Dendritic cell treated with granulocyte-macrophage colony-stimulating factor and Interleukin-4, amounts not matched to agents 40 ng/mL and 50 ng/mL, for 4 days (primary cell): Measurements from ENCODE around the gene PLXNA2.

Experiments
- H3K27ac Mint-ChIP-seq: one replicate; pipeline ENCODE4 v1.8.0; 2022; ENCODE audit warnings: mild to moderate bottlenecking, mixed read lengths
- H3K27me3 Mint-ChIP-seq: one replicate; pipeline ENCODE4 v1.8.0; 2022; ENCODE audit warnings: mild to moderate bottlenecking, mixed read lengths
- H3K36me3 Mint-ChIP-seq: one replicate; pipeline ENCODE4 v1.8.0; 2022; ENCODE audit warnings: low read depth, mixed read lengths
- H3K4me1 Mint-ChIP-seq: one replicate; pipeline ENCODE4 v1.8.0; 2022; ENCODE audit warnings: low read depth, mixed read lengths
- H3K4me3 Mint-ChIP-seq: one replicate; pipeline ENCODE4 v1.8.0; 2022; ENCODE audit warnings: mild to moderate bottlenecking, moderate library complexity, mixed read lengths
- H3K9me3 Mint-ChIP-seq: one replicate; pipeline ENCODE4 v1.8.0; 2022; ENCODE audit warnings: mixed read lengths
- intact Hi-C: fragments of 100-400 bp; cut with micrococcal nuclease; formaldehyde crosslinking; loops from one replicate; pipeline ENCODE4 v1.15.0; 2022

The PLXNA2 gene

DNA sequence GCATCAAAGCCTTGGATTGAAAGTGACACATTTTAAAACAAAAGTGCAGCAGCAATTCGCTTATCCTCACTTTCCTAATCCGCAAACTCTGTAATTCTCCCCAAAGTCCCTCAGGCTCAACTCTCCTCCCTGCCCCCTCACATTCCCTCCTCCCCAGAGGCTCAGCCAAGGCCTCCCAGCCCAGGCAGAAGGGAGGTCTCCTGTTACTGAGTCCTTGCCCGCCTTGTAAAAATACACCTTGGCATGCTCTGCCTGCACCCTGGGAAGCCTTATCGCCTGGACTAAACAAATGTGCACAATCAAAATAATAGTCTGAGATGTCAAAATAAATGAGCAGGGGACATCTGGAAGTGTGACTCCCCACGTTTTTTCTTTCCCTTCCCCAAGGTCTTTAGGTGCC, 109.7 kb downstream of the PLXNA2 start:
- Mint-ChIP-seq H3K27ac (no peak overlapping the region), H3K4me3 (no peak overlapping the region), H3K4me1 (peaks cover 11% of the 10 kb centered on the region), H3K27me3 (peaks cover 23% of the 10 kb centered on the region), H3K9me3 (no peaks in the 10 kb centered on the region), H3K36me3 (no peaks in the 10 kb centered on the region)
- intact Hi-C loops: no loop called here

DNA sequence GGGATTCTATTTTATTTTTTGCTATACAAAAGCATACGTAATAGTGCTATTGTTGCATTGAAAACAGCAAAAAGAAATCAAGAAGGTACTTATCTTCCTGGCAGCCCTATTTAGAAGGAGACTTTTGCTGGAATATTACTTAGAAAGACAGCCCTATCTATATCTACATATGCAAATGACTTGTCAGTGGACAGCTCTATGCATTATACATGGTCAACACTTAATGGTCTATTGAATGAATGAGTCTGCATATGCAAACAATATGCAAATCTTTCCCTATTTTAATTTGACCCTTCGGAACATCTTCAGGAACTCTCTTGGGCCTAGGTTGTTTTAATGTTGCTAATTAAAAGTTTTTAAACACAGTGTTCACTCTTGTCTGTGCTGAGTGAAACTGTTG, 110.8 kb downstream of the PLXNA2 start:
- no peaks in the 10 kb centered on the region for H3K36me3 Mint-ChIP-seq
- H3K27ac Mint-ChIP-seq: no peak overlapping the region
- H3K4me1 Mint-ChIP-seq: peaks cover 11% of the 10 kb centered on the region
- peaks cover 24% of the 10 kb centered on the region for H3K27me3 Mint-ChIP-seq
- intact Hi-C loops: no loop called here
- no peaks in the 10 kb centered on the region for H3K9me3 Mint-ChIP-seq
- no peak overlapping the region for H3K4me3 Mint-ChIP-seq

DNA sequence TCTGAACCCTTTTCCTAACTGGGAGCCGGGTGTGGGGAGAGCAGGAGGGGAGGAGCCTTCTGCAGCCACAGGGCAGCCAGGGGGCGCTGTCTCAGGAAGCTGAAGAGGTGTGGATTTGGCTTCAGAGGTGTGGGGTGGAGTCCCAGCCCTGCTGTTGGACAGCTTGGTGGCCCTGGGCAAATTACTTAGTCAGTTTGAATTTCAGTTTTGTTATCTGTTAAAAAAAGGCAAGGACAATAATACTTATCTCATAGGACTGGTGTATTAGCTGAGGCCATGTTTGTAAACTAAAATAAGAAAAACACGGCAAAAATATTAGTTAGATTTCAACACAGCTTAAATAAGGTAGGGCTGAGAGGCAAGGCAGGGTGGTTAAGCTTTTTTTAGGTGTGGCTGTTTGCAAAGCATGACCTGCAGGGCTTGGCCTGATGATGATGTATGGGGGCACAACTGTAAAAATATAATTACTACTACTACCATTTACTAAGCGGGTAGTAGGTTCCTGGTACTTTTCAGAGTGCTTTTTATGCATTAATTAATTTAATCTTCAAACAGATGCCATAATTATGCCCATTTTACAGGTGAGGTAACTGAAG, 111.8 kb downstream of the PLXNA2 start:
- Mint-ChIP-seq H3K27ac (no peak overlapping the region), H3K27me3 (peaks cover 26% of the 10 kb centered on the region), H3K4me1 (peaks cover 11% of the 10 kb centered on the region), H3K4me3 (no peak overlapping the region), H3K36me3 (no peaks in the 10 kb centered on the region), H3K9me3 (no peaks in the 10 kb centered on the region)
- intact Hi-C loops: loop anchor here (1.0 kb wide), 1 partner anchor 113 kb away; no protein-coding TSS in a partner anchor

DNA sequence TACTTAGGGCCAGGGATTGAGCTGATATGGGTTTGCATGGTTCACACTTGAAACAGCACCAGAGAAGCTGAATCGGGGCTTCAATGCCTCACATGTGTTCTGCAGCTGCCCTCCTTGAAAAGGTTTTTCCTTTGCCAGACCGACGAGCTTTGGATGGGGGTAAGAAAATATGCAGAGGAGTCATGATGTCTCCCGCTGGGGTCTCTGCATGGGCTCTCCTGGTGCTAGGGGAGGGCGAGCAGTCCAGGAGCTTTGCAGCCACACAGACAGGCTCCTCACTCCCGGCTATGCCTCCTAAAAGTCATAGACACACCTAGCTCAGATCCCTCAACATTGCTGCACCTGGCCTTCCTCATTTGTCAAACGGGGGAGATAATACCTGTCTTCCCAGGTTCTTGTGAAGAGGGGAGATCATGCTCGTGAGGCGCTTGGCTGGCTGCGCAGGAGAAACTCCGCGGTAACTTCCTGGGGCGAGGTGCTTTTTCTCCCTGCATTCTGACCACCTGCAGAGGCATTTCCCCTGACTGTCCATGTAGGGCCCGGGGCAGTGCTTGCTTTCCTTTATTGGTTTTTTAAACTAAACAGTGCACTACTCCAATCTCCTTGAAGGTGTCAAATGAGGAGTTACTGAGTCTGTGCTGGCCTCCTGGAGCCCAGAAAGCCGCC, 112.4 kb downstream of the PLXNA2 start:
- Mint-ChIP-seq H3K27me3 (peaks cover 26% of the 10 kb centered on the region), H3K36me3 (no peaks in the 10 kb centered on the region), H3K4me1 (peaks cover 11% of the 10 kb centered on the region), H3K9me3 (no peaks in the 10 kb centered on the region), H3K4me3 (no peak overlapping the region), H3K27ac (no peak overlapping the region)
- intact Hi-C loops: loop anchor here (1.0 kb wide), 1 partner anchor 114 kb away; no protein-coding TSS in a partner anchor

DNA sequence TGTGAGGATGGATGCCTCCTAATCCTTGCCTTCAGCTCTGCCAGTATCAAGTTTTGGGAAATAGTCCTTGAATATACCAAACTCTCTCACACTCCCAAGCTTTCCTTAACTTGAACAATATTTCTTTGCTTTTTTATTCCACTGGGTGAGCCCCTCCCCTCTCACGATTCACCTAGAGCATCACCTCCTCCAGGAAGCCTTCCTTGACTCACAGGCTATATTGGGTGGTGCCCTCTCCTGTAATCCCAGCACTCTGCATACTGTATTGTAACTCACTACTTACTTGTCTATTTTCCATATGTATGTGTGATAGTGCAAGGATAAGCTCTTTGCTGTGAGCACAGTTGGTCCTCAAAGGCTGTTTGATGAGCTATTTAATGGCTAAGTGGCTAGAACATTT, 114.7 kb downstream of the PLXNA2 start:
- no peaks in the 10 kb centered on the region for H3K36me3 Mint-ChIP-seq
- H3K27me3 Mint-ChIP-seq: peaks cover 26% of the 10 kb centered on the region
- no peak overlapping the region for H3K4me3 Mint-ChIP-seq
- H3K4me1 Mint-ChIP-seq: peaks cover 6% of the 10 kb centered on the region
- intact Hi-C loops: no loop called here
- H3K9me3 Mint-ChIP-seq: no peaks in the 10 kb centered on the region
- no peak overlapping the region for H3K27ac Mint-ChIP-seq

DNA sequence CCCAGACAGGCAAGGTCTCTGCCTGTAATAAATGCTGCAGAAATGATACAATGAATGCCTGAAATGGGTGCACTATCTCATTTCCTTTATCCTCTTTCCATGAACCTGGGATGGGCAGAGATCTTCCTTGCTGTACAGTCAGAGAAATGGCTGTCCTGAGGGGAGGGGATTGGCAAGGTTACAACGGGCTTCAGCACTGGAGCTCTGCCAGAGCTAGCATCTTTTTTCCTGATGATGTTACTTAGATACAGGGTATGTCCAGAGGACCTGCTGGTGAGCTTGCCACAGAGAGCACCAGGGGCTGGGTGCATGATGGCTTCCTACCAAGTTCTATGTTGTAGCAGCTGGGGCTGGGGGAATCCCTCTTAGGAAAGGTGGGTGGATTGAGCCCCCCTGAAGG, 115.1 kb downstream of the PLXNA2 start:
- intact Hi-C loops: no loop called here
- Mint-ChIP-seq H3K4me1 (peaks cover 6% of the 10 kb centered on the region), H3K9me3 (no peaks in the 10 kb centered on the region), H3K27ac (no peak overlapping the region), H3K4me3 (no peak overlapping the region), H3K27me3 (peaks cover 26% of the 10 kb centered on the region), H3K36me3 (no peaks in the 10 kb centered on the region)

DNA sequence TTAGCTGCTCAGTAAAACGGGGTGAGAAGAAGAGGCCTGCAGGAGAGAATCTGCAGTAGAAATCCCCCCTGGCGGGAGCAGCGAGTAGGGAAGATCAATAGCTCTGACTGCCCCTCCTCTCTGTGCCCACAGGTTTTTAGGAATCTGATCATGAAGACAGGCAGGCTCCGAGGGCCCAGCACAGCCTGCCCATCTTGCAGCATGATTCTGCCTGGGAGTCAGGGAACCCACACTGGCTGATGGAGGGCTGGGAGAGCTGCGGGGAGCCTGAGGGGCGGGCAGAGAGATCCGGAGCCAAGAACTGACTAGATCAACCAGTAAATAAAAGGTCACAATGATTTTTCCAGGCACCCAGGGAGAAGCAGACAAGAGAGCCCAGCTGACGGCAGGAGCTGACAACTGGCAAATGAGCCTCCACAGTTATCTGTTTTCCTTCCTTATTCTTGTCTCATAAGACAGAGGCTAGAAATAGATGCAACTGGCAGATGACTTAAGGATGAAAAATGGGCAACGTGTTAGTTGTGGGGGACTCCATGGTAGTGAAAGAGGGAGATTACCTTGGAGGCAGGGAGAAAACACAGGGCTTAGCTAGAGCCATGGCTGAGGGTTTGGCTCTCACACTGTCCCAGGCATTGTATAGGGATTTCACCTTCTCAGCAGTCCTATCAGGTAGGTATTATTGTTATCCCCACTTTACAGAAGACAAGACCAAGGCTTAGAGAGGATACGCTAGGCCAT, 116.2 kb downstream of the PLXNA2 start:
- Mint-ChIP-seq H3K9me3 (no peaks in the 10 kb centered on the region), H3K4me3 (no peak overlapping the region), H3K36me3 (no peaks in the 10 kb centered on the region), H3K4me1 (peaks cover 6% of the 10 kb centered on the region), H3K27me3 (peaks cover 26% of the 10 kb centered on the region), H3K27ac (no peak overlapping the region)
- intact Hi-C loops: no loop called here

DNA sequence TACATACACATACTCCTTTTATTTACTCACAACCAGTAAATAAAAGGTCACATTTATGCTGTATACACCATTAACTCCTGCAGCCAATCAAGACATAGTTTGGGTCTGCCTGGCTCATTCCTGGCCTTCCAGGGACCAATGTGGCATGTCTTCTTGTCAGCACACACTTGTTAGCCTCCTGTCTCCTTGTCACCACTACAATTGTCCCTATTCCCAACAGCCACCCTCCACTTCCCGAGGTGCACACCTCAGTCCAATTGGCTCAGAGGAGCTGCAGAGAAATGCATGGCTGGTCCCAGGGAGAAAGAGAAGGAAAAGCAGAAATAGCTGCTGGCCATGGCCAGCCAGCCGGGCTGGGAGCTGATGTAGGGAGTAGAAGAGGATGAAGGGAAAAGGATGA, 116.9 kb downstream of the PLXNA2 start:
- Mint-ChIP-seq H3K4me3 (no peak overlapping the region), H3K27ac (no peak overlapping the region), H3K9me3 (no peaks in the 10 kb centered on the region), H3K27me3 (peaks cover 26% of the 10 kb centered on the region), H3K36me3 (no peaks in the 10 kb centered on the region), H3K4me1 (peaks cover 6% of the 10 kb centered on the region)
- intact Hi-C loops: no loop called here

DNA sequence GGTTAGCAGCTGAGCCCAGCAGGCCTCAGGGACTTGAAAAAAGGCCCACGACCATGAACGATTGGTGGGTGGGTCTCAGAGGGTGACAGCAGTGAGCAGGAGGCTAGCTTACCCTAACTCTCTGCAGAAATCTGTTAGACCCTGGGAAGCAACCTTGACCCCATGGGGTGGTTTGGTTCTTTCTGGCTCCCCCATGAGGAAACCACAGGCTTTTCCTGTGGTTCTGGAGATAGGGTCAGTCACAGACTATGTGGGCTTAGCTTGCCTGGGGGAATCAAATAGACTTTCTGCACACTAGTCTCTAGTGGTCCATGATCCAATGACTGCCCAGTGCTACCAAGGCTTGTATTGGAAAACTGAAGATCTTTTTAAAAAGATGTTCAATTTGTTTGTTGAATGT, 118.1 kb downstream of the PLXNA2 start:
- Mint-ChIP-seq H3K4me3 (no peak overlapping the region), H3K4me1 (no peaks in the 10 kb centered on the region), H3K9me3 (no peaks in the 10 kb centered on the region), H3K27me3 (peaks cover 15% of the 10 kb centered on the region), H3K27ac (no peak overlapping the region), H3K36me3 (no peaks in the 10 kb centered on the region)
- intact Hi-C loops: no loop called here

DNA sequence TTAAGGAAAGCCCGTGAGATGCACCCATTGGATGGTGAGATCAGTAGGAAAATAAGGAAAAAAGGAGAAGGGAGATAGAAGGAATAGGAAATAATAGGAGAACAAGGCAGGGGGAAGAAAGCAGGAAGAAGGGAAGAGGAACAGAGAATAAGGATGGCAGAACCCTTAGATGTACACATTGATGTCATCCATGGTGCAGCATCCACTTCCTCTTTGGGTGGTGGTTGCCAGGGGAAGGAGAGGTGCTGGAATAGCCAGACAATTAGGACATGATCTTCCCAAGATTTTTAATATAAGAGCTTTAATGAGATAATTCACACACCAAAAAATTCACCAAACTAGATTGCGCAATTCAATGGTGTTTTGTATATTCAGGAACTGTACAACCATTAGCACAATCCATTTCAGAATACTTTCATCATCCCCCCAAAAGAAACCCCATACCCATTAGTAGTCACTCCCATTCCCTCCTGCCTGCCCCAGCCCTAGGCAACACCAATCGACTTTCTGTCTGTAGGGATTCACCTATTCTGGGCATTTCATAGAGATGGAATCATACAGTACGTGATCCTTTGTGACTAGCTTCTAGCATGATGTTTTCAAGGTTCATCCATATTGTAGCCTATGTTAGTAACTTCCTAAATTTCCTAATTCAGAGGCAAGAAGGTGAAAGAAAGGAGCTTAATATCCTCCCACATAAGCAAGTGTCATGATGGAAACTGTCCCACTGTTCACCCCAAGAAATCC, 121.4 kb downstream of the PLXNA2 start:
- Mint-ChIP-seq H3K27me3 (peaks cover under 1% of the 10 kb centered on the region), H3K9me3 (no peaks in the 10 kb centered on the region), H3K27ac (no peak overlapping the region), H3K36me3 (no peaks in the 10 kb centered on the region), H3K4me3 (no peak overlapping the region), H3K4me1 (no peaks in the 10 kb centered on the region)
- intact Hi-C loops: no loop called here

DNA sequence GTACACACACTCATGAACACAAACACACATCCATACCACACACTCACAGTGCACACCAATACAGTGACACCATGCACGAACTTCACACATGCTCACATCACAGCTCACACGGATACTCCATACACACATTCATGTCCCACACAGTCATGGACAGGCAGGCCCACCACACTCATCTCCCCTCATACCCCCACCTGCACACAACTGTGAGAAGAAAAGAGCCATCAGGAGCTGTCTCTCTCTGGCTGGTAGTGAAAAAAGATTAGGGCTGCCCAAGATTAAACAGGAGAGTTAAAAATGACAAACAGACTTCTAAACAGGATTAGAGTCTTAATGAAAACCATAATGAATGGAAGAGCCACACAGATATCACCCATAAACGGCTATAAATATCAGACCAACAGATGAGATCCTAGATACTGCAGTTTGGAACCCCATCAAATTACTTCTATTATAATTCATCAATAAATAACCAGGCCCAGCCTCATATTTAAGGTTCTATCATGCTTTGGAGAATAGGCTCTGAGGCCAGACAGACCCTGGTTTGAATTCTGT, 122.3 kb downstream of the PLXNA2 start:
- Mint-ChIP-seq H3K36me3 (no peaks in the 10 kb centered on the region), H3K9me3 (no peaks in the 10 kb centered on the region), H3K4me3 (no peak overlapping the region), H3K4me1 (no peaks in the 10 kb centered on the region), H3K27me3 (peaks cover 2% of the 10 kb centered on the region), H3K27ac (no peak overlapping the region)
- intact Hi-C loops: no loop called here

DNA sequence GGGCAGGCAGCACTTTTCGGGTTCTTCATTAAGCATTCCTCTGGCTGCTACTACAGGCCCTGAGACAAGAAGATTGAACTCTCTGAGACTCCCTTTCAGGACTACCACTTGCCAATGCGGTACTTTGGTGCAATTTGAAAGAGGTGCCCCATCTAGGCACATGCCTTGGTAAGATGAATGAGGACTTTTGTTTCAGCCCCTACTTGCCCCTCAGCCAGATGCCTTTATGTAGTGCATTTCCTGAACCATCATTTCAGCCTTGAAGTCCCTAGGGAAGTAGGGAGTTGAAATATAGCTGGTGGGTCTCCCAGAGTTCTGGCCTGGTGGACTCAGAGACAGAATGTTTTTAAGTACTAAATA, 123.8 kb downstream of the PLXNA2 start:
- Mint-ChIP-seq H3K27me3 (peaks cover 7% of the 10 kb centered on the region), H3K4me3 (no peak overlapping the region), H3K36me3 (no peaks in the 10 kb centered on the region), H3K9me3 (no peaks in the 10 kb centered on the region), H3K27ac (no peak overlapping the region), H3K4me1 (no peaks in the 10 kb centered on the region)
- intact Hi-C loops: no loop called here

DNA sequence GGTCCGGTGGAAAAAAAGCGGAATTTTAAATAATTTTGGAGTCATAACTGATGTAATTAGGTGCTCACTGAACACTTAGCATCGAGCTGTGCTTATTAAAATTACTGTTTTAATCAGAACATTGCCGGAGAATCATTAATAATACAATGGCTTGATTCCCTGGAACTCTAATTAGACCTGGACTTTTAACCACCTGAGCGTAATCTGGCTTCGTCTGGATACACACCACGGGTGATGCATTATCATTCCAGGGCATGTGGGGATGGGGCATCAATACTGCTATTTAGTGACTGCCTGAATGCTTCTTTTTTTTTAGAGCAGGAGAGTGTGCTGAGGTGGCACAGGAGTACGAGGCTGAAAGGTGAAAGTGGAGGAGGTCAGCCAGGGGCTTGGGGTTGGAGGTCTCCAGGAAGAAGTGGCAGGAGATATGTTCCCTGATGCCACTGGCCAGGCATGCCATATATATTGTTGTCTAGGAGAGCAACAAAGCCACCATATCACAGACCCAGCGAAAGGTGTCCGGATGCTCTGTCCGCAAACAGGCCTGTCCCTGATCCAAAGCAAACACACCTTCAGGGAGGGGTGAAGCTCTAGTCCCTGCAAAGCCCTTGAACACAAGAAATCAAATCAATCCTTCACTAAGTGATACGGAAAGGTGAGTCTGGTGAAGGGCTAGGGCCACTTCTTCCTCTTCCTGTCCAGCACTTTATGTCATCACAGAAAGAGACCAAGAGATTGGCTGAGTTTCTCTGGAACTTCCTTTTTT, 125.2 kb downstream of the PLXNA2 start:
- no peaks in the 10 kb centered on the region for H3K4me1 Mint-ChIP-seq
- intact Hi-C loops: no loop called here
- H3K9me3 Mint-ChIP-seq: no peaks in the 10 kb centered on the region
- H3K4me3 Mint-ChIP-seq: no peak overlapping the region
- no peak overlapping the region for H3K27ac Mint-ChIP-seq
- peaks cover 9% of the 10 kb centered on the region for H3K27me3 Mint-ChIP-seq
- no peaks in the 10 kb centered on the region for H3K36me3 Mint-ChIP-seq
